HEK293 (cell line): ENCODE results near the gene IGIP.

Source experiments
- CTCF ChIA-PET: fragments of 350-600 bp; formaldehyde crosslinking; extraction: SDS; loops from one replicate; lab custom pipeline; 2021; ENCODE audit warnings: antibody characterized with exemption; lab: Yijun Ruan, JAX
- POLR2A ChIA-PET: fragments of 300-600 bp; formaldehyde crosslinking; extraction: SDS; loops from one replicate; lab custom pipeline; 2020; ENCODE audit warnings: antibody characterized with exemption, inconsistent platforms; lab: Yijun Ruan, JAX
- H3K27ac ChIP-seq: fragments of 200-500 bp; sonication (Bioruptor generic); 2 replicates; pipeline ENCODE4 v1.5.1; 2014; ENCODE audit warnings: low read depth, low read length, control low read depth, inconsistent platforms; ENCODE audit errors: extremely low read depth
- H3K36me3 ChIP-seq, 2 experiments: fragments of 200-500 bp in 1 of 2; sonication (Bioruptor generic) in 1 of 2; 1 replicate in 1 of 2; 2 replicates in 1 of 2; pipeline ENCODE4 v1.5.1; 2014 to 2017; ENCODE audit warnings: inconsistent platforms in 2 of 2, low read length in 2 of 2; ENCODE audit not compliant: control insufficient read depth in 2 of 2, insufficient read depth in 1 of 2
- H3K4me1 ChIP-seq: fragments of 200-500 bp; sonication (Bioruptor generic); 2 replicates; pipeline ENCODE4 v1.5.1; 2014; ENCODE audit warnings: mild to moderate bottlenecking, low read length, inconsistent platforms; ENCODE audit not compliant: control insufficient read depth, insufficient read depth
- H3K4me3 ChIP-seq: 2 replicates; pipeline ENCODE4 v1.5.1; 2011; ENCODE audit warnings: low read depth, mild to moderate bottlenecking, control low read depth, low read length, moderate library complexity
- H3K9me3 ChIP-seq: fragments of 200-500 bp; sonication (Bioruptor generic); 2 replicates; pipeline ENCODE4 v1.5.1; 2014; ENCODE audit warnings: low read depth, low read length, inconsistent platforms; ENCODE audit not compliant: control insufficient read depth, insufficient read depth
- GLIS2 ChIP-seq: fragments of 450-650 bp; formaldehyde crosslinking; IDR thresholded peaks from 2 replicates; pipeline ENCODE4 v1.5.1; 2016; ENCODE audit warnings: missing biosample characterization, missing genetic modification characterization
- ZBTB48 ChIP-seq: fragments of 450-650 bp; formaldehyde crosslinking; IDR thresholded peaks from 2 replicates; pipeline ENCODE4 v1.5.1; 2016; ENCODE audit warnings: missing biosample characterization, missing genetic modification characterization
- ZNF114 ChIP-seq: fragments of 450-650 bp; formaldehyde crosslinking; IDR thresholded peaks from 2 replicates; pipeline ENCODE4 v1.5.0; 2017; ENCODE audit warnings: missing biosample characterization, missing genetic modification characterization
- ZNF174 ChIP-seq: fragments of 450-650 bp; formaldehyde crosslinking; IDR thresholded peaks from 2 replicates; pipeline ENCODE4 v1.5.0; 2017; ENCODE audit warnings: missing biosample characterization, mild to moderate bottlenecking, missing genetic modification characterization
- ZNF239 ChIP-seq: fragments of 450-650 bp; formaldehyde crosslinking; IDR thresholded peaks from 2 replicates; pipeline ENCODE4 v1.5.1; 2016; ENCODE audit warnings: missing biosample characterization, missing genetic modification characterization
- ZNF311 ChIP-seq: fragments of 450-650 bp; formaldehyde crosslinking; IDR thresholded peaks from 2 replicates; pipeline ENCODE4 v1.5.1; 2017; ENCODE audit warnings: missing biosample characterization, missing genetic modification characterization, borderline replicate concordance
- ZNF664 ChIP-seq: fragments of 450-650 bp; formaldehyde crosslinking; IDR thresholded peaks from 2 replicates; pipeline ENCODE4 v1.5.1; 2016; ENCODE audit warnings: missing biosample characterization, missing genetic modification characterization
- ZNF768 ChIP-seq: fragments of 450-650 bp; formaldehyde crosslinking; IDR thresholded peaks from 2 replicates; pipeline ENCODE4 v1.5.1; 2018; ENCODE audit warnings: missing biosample characterization, mild to moderate bottlenecking, missing genetic modification characterization
- ZNF830 ChIP-seq: fragments of 450-650 bp; IDR thresholded peaks from 2 replicates; pipeline ENCODE4 v1.5.0; 2018; ENCODE audit warnings: missing biosample characterization, missing genetic modification characterization, low read depth, mild to moderate bottlenecking, moderate library complexity
- TF ChIP-seq, protein P1 (sequence below): fragments of 450-650 bp; formaldehyde crosslinking; optimal IDR thresholded peaks from 2 replicates; pipeline ENCODE3; 2016; ENCODE audit warnings: missing biosample characterization, mild to moderate bottlenecking, missing genetic modification characterization
- TF ChIP-seq, protein P2 (sequence below): fragments of 450-650 bp; formaldehyde crosslinking; IDR thresholded peaks from 2 replicates; pipeline ENCODE4 v1.5.1; 2016; ENCODE audit warnings: missing biosample characterization, missing genetic modification characterization, low read depth
- TF ChIP-seq, protein P3 (sequence below): fragments of 450-650 bp; formaldehyde crosslinking; IDR thresholded peaks from 2 replicates; pipeline ENCODE4 v1.5.1; 2016; ENCODE audit warnings: missing biosample characterization, missing genetic modification characterization

Gene IGIP

DNA sequence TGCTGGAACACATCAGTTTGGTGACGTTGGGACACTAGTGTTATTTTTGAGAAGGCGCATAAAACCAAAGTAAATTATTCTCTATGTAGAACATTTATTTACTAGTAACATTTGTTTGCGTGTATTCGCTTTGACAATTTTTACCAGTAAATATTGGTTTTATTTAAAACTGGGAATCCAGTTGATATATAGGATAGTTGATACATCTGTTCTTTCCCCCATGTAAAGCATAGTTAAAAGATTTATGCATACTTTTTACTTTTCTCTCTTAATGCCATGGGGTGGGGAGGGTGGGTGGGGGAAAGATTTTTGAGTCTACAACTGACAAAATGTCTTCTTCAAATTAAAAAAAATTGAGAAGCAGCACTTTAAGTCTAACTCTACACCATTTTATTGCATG is at the start of gene IGIP:
Gene IGIP (plus strand): TSS at position 301 of the 400 bp plus-strand sequence. CDS start 2,540 bp downstream, outside the sequence.
- ChIA-PET POLR2A (no interaction called here), CTCF (interaction anchor here (1.4 kb wide), 1 partner anchor 18 kb away, joined by 9 read pairs; no protein-coding TSS in a partner anchor)
- Histone ChIP-seq H3K9me3 (no peaks in the 10 kb centered on the region), H3K4me1 (peaks cover 17% of the 10 kb centered on the region), H3K36me3 (no peaks in the 10 kb centered on the region), H3K27ac (no peak within 1 kb of the TSS), H3K4me3 (no peak within 1 kb of the TSS)
- TF ChIP-seq ZNF239 (tag by site-specific recombination) (no peak), ZNF664 (tag by site-specific recombination) (no peak), ZNF114 (tag by site-specific recombination) (no peak), GLIS2 (no peak), ZNF768 (tag by site-specific recombination) (no peak), ZNF830 (tag by site-specific recombination) (no peak)

DNA sequence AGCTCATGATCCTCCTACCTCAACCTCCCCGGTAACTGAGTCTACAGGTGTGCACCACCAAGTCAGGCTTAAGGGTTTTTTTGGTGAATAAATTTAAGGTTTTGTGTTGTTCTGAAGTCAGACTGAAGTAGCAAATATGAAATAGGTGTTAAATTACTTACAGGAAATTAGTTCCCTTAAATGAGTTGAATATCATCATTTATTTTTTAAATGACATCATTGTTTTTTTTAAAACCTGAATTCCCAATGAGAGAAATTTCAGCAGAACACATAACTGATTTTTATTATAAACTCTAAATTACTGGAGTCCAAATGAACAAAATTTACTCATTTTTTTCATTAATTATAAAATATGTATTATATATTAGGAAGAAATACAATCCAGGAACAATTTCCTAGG is 49.6 kb upstream of the IGIP start:
- ChIA-PET POLR2A (no interaction called here), CTCF (interaction anchor here (0.6 to 5.7 kb wide), 8 partner anchors 29 to 151 kb away, joined by 3 to 109 read pairs (median 3); no protein-coding TSS in a partner anchor)
- Histone ChIP-seq H3K27ac (no peak overlapping the region), H3K36me3 (no peaks in the 10 kb centered on the region), H3K4me3 (no peak overlapping the region), H3K4me1 (no peaks in the 10 kb centered on the region)
- TF ChIP-seq, protein P1, sequence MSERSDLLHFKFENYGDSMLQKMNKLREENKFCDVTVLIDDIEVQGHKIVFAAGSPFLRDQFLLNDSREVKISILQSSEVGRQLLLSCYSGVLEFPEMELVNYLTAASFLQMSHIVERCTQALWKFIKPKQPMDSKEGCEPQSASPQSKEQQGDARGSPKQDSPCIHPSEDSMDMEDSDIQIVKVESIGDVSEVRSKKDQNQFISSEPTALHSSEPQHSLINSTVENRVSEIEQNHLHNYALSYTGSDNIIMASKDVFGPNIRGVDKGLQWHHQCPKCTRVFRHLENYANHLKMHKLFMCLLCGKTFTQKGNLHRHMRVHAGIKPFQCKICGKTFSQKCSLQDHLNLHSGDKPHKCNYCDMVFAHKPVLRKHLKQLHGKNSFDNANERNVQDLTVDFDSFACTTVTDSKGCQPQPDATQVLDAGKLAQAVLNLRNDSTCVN (tag by site-specific recombination), result no peak
- TF ChIP-seq, protein P2, sequence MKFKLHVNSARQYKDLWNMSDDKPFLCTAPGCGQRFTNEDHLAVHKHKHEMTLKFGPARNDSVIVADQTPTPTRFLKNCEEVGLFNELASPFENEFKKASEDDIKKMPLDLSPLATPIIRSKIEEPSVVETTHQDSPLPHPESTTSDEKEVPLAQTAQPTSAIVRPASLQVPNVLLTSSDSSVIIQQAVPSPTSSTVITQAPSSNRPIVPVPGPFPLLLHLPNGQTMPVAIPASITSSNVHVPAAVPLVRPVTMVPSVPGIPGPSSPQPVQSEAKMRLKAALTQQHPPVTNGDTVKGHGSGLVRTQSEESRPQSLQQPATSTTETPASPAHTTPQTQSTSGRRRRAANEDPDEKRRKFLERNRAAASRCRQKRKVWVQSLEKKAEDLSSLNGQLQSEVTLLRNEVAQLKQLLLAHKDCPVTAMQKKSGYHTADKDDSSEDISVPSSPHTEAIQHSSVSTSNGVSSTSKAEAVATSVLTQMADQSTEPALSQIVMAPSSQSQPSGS (tag by site-specific recombination), result peak; percentile 83
- TF ChIP-seq, all 188 proteins: peak for 1
- H3K9me3 ChIP-seq, result no peaks in the 10 kb centered on the region

DNA sequence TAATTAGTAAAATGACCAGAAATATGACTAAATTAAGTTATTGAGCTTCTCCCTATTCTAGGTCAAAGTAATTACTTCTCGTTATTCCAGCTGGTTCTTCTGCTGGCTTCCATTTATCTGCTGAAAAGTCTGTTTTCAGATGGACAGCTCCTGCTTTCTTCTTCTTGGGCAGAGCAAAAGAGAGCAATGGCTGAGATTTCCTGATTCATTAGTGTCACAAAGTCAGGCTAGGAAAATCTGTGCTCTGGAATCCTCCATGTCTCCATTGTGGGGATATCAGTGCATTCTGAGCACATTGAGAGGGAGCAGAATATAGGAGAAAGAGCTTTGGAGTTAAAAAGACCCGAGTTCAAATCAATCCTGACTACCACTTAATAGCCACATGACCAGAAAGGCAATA is 48.9 kb upstream of the IGIP start:
- H3K27ac ChIP-seq, result no peak overlapping the region
- H3K4me1 ChIP-seq, result no peaks in the 10 kb centered on the region
- no peak overlapping the region for H3K4me3 ChIP-seq
- H3K36me3 ChIP-seq, result no peaks in the 10 kb centered on the region
- POLR2A ChIA-PET, result no interaction called here
- no peak for TF ChIP-seq ZNF311 (tag by site-specific recombination)
- TF ChIP-seq, protein P3, sequence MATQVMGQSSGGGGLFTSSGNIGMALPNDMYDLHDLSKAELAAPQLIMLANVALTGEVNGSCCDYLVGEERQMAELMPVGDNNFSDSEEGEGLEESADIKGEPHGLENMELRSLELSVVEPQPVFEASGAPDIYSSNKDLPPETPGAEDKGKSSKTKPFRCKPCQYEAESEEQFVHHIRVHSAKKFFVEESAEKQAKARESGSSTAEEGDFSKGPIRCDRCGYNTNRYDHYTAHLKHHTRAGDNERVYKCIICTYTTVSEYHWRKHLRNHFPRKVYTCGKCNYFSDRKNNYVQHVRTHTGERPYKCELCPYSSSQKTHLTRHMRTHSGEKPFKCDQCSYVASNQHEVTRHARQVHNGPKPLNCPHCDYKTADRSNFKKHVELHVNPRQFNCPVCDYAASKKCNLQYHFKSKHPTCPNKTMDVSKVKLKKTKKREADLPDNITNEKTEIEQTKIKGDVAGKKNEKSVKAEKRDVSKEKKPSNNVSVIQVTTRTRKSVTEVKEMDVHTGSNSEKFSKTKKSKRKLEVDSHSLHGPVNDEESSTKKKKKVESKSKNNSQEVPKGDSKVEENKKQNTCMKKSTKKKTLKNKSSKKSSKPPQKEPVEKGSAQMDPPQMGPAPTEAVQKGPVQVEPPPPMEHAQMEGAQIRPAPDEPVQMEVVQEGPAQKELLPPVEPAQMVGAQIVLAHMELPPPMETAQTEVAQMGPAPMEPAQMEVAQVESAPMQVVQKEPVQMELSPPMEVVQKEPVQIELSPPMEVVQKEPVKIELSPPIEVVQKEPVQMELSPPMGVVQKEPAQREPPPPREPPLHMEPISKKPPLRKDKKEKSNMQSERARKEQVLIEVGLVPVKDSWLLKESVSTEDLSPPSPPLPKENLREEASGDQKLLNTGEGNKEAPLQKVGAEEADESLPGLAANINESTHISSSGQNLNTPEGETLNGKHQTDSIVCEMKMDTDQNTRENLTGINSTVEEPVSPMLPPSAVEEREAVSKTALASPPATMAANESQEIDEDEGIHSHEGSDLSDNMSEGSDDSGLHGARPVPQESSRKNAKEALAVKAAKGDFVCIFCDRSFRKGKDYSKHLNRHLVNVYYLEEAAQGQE (tag by site-specific recombination), result peak; percentile 79
- TF ChIP-seq, all 188 proteins: peak for 1
- H3K9me3 ChIP-seq, result no peaks in the 10 kb centered on the region
- CTCF ChIA-PET, result interaction anchor here (0.6 to 5.7 kb wide), 8 partner anchors 29 to 872 kb away, joined by 3 to 109 read pairs (median 3); no protein-coding TSS in a partner anchor

- Histone ChIP-seq H3K4me3 (no peak overlapping the region), H3K27ac (no peak overlapping the region), H3K4me1 (no peaks in the 10 kb centered on the region), H3K36me3 (no peaks in the 10 kb centered on the region), H3K9me3 (no peaks in the 10 kb centered on the region)
- CTCF ChIA-PET, result interaction anchor here (1.3 to 1.5 kb wide), 2 partner anchors 9 to 75 kb away, joined by 4 to 5 read pairs; no protein-coding TSS in a partner anchor
- POLR2A ChIA-PET, result no interaction called here
- TF ChIP-seq ZNF174 (tag by site-specific recombination), result no peak
- TF ChIP-seq ZBTB48 (tag by site-specific recombination), result no peak
Observed at GRCh38 chr5:140083120-140083519, 42.6 kb upstream of the IGIP start.
